Glomerular visceral epithelial cell (primary cell): ENCODE results near the gene CHCHD6.

Experiments used
- DNase-seq: peaks from one replicate; pipeline ENCODE4 v3.0.0-alpha.2; 2016; ENCODE audit errors: extremely low spot score

The CHCHD6 gene

GRCh38 chr3:126826693-126827092 lies 122.7 kb downstream of the CHCHD6 start:
- no peak for DNase-seq

DNA sequence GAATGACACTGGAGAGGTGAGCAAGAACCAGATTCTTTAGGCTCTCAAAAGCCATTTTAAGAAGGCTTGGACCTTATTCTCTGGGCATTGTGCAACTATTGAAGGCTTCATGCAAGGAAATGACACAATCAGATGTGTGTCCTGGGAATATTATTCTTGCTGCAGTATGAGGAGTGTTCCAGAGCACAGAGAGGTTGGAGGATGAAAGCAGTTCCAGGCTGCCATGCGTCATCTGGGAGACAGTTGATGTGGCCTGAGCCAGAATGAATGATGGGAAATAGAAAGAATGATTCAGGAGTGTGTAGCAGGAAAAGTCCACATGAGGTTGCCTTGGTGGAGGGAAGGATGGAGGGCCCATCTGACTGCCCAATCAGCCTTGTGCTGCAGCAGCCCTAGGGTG lies 123.1 kb downstream of the CHCHD6 start:
- DNase-seq, result no peak

DNA sequence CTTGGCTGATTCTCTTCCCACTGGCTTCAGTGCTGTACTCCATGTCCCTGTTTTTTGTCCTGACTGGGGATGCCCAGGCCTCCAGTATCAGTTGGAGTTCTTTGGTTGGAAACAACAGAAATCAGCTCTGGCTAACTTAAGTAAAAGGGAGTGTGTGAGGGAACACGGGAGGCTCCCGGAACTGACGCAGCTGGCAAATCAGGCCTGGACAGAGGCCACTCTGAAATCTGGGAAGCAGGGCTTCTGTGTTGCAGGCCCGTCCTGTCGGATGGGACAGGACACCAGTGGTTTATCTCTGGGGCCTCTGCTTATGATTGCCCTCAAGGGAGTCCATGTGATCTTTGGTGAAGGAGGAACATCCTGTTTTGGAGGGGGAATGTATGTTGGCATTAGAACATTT lies 124.3 kb downstream of the CHCHD6 start:
- DNase-seq, result no peak

DNA sequence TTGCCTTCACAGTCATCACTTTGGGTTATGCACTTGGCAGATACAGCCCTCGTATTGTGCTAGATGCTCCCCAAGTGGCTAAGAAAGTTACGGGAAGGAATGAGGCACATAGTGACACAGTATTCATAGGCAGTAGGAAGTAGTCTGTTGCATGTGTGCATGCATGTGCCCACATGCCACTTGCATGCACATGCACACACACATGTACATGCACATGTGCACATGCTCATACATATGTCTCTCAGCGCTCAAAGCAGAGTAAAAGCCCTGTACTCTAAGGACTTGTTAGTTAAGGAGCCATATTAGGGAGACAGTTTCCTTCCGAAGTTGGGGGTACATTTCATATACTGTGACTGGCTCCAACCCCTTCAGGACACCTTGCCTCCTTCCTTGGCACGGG lies 128.9 kb downstream of the CHCHD6 start:
- no peak for DNase-seq

- DNase-seq, result no peak
Measured at GRCh38 chr3:126834596-126835471, 130.8 kb downstream of the CHCHD6 start.

DNA sequence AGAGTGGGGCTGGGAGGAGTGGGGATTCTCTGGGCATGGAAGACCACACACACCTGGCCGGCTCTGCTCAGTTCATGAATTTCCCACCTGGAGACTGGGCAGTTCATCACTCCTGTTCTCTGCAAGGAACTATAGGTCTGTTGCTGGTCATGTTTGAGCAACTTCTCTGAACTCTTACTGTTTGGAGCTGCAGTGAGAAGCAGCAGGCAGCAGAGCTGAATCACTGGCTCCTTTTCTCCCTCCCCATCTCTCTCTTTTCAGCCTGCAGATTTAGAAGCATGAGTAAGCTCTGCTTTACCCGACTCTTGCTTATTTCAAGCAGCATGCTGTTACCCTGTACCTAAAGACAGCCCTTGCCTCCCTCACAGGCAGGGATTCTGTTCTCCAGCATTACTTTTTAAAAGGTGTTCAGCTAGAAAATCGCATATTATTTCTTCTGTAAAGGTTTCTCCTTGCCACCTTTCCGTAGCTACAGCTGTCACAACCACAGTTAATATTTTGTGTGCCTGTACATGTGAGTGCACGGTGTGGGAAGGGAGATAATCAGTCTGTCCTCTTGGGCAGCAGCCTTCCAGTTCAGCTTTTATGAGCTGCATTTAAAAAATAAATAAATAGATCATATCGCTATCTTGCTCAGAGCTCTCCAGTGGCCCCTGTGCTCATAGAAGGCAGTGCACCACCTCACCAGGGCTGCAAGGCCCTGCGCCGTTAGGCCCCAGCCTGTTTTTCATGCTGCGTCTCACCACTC lies 131.6 kb downstream of the CHCHD6 start:
- DNase-seq, result peak; percentile 42

GRCh38 chr3:126836220-126836860 lies 132.3 kb downstream of the CHCHD6 start:
- DNase-seq, result no peak

GRCh38 chr3:126837773-126838172 lies 133.7 kb downstream of the CHCHD6 start:
- no peak for DNase-seq

GRCh38 chr3:126845920-126846715 lies 142.1 kb downstream of the CHCHD6 start:
- DNase-seq, result no peak

- no peak for DNase-seq
Measured at GRCh38 chr3:126847061-126847460, 143.0 kb downstream of the CHCHD6 start.

GRCh38 chr3:126848991-126849390 lies 145.0 kb downstream of the CHCHD6 start:
- no peak for DNase-seq

DNA sequence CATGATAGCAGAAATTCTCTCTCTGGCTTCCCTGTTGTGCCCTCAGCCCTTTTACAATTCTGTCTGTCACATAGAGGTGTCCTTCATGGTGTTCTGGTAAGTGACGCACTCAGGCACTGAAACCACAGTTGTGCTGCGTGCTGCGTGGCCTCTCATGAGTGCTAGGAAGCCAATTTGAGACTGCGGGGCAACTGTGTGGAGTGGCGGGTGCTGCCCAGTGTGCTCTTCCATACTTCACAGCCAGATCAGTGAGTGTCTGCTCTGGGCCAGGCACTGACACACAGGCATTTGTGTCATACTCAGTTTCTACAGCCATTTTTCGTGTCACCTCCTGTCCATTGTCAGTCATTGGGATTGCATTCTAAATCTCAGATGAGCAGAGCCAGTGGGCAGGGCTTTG lies 145.7 kb downstream of the CHCHD6 start:
- DNase-seq, result no peak

DNA sequence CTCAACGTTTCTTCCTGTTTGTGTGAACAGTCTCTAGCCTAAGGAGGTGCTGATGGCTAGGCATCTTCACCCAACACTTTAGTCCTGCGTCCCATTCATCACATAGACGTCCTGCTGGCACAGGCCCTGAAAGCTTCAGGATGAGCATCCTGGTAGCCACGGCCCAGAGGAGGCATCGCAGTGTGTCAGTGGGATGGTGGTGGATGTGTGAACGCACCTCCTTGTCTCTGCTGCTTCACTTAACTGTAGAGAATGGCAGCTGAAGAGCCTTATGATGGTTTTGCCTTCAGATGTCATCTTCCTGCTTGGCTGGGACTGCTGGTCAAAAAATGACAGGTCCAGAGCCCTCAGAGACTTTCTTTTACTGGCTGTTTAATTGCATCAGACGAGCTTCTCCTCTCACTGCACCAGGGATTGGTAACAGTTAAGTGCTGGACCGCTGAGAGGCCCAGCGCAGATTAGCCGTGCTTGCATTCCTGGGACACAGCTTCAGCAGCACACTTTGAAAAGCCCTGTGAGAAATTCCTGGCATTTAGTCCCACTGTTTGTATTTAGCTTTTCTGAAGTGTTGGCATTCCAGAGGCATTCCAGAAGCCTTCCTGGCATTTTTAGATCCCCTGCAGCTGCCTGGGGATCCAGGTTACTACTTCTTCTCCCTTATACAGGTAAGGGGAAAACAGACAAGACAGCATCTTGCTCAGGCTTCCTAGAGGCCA lies 146.5 kb downstream of the CHCHD6 start:
- peak; percentile 62 for DNase-seq

DNA sequence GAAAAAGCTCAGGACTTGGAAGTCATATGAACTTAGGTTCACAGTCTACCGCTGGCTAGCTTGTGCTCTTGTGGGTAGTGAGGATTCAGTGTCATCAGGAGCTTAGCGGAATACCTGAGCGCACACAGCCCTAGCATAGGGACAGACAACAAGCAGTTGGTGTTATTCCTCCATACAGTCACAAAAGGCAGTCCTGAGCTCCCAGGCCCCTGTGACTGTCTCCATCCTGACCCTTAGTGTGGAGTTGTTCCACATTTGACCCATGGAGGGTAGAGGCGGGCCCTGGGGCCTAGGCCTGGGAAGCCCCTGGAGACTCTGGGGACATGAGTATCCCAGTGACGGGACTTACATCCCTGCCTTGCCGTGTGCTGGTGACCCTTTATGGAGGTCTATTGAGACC lies 147.3 kb downstream of the CHCHD6 start:
- no peak for DNase-seq

- no peak for DNase-seq
Measured at GRCh38 chr3:126851934-126852333, 147.9 kb downstream of the CHCHD6 start.

- DNase-seq, result no peak
Measured at GRCh38 chr3:126852511-126852910, 148.5 kb downstream of the CHCHD6 start.

- DNase-seq, result no peak
Measured at GRCh38 chr3:126854666-126855065, 150.6 kb downstream of the CHCHD6 start.

DNA sequence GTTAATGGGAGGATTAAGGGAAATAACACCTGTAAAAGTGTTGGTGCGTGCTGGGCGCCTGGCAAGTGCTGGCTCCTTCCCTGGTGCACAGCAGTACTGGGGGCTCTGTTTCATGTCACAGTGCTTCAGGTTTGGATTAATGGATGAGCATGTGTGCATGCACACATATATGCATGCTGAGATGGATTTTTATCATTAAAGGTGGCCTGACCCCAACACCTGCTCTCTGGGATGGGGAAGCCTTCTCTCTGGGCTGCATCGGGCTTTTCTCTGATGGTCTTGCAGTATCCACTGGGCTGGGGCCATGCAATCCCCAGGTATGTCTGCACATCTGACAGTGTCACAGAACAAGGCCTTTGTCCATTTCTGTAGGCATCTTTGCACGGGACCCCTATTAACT lies 151.3 kb downstream of the CHCHD6 start:
- DNase-seq, result no peak

DNA sequence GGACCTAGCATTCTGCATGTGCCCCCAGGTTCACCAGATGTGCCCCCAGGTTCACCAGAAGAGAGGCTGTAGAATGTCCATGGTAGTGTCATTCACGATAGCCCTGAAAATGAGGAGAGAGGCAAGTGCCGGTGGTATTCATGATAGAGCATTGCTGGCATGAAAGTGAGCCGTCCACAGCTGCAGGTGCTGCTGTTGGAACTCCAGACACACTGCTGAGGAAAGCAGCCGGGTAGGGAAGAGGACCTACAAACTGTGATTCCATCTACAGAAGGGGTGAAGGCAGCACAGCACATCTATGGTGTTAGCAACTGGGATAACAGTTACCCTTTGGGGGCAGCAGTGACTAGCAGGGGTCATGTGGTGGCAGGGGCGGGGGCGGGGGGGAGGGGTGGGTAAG lies 153.9 kb downstream of the CHCHD6 start:
- DNase-seq, result no peak

DNA sequence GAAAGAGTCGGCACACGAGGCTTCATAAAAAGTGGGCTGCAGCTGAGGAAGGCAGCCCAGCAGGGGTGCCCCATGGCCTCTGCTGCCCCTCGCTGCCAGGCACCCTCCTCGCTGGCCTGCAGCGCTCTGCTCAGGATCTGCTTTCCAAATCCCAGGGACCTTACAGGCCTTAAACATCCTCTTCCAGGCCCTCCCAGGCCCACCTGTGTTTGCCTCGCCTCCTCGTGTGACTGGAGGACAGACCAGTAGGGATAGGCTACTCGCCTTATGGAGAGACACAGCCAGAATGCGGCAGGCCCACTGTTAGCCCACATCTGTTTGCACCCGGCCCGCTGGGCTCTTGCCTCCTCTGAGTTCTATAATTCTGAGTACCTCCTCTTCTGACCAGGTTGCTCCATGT lies 154.4 kb downstream of the CHCHD6 start:
- DNase-seq, result no peak

- DNase-seq, result peak; percentile 90
Measured at GRCh38 chr3:126858887-126859286, 154.8 kb downstream of the CHCHD6 start.
